Measurements from ENCODE around the gene SLC16A10. TPM values are rescaled to one million over a fixed set of nuclear protein-coding genes. Genes with fewer than 3 reads are reported as not detected.

The SLC16A10 gene
- total and polyA plus RNA-seq, 2 of the 8 experiments (the other 6 are each of a cell fraction or from before 2014, with no cell fraction given): 18.6 to 23.2 TPM

GRCh38 chr6:111192911-111193555 lies 105.7 kb downstream of the SLC16A10 start:
- Histone ChIP-seq H3K56ac (replicated peaks; ENCODE audit: insufficient read length, low read depth, low read length) (no peak overlapping the region), H3K79me2 (ENCODE audit: control insufficient read depth in 1 of 2, insufficient read depth in 2 of 2, low read length in 2 of 2) (no peaks in the 10 kb centered on the region), H3K27me3 (replicated peaks in 1 of 4; ENCODE audit: control insufficient read depth in 3 of 4, extremely low read depth in 1 of 4, insufficient read depth in 3 of 4, low read length in 3 of 4) (no peaks in the 10 kb centered on the region), H4K91ac (replicated peaks; ENCODE audit: insufficient read length, low read length) (no peak overlapping the region), H2BK15ac (ENCODE audit: low read length) (no peak overlapping the region), H3K23me2 (ENCODE audit: low read depth, low read length) (no peaks in the 10 kb centered on the region), H3K4me1 (replicated peaks in 1 of 4; ENCODE audit: control insufficient read depth in 3 of 4, insufficient read depth in 4 of 4, low read length in 3 of 4) (no peaks in the 10 kb centered on the region), H2BK12ac (ENCODE audit: low read depth, low read length) (no peak overlapping the region), H3K9me3 (ENCODE audit: insufficient read depth in 2 of 2, low read depth in 1 of 2, low read length in 1 of 2) (peaks cover 3 to 8% of the 10 kb centered on the region in 2 experiments; a peak in 3 of 4 replicates), H3K18ac (ENCODE audit: extremely low read depth, low read length) (no peak overlapping the region), H2BK120ac (replicated peaks; ENCODE audit: low read depth, low read length) (no peak overlapping the region), H3K14ac (ENCODE audit: insufficient read length) (no peak overlapping the region), H2BK20ac (ENCODE audit: low read length) (no peak overlapping the region), H3K9ac (replicated peaks in 1 of 4; ENCODE audit: extremely low read depth in 1 of 4, low read depth in 3 of 4, low read length in 3 of 4) (no peak overlapping the region), H3K27ac (ENCODE audit: low read depth, low read length) (no peak overlapping the region), H3K4ac (replicated peaks; ENCODE audit: insufficient read length, low read depth, low read length) (no peak overlapping the region), H2AFZ (ENCODE audit: low read length) (no peak overlapping the region), H3K4me3 (ENCODE audit: extremely low read depth in 1 of 4, insufficient read depth in 2 of 4, low read depth in 3 of 4, low read length in 4 of 4) (no peak overlapping the region), H3K4me2 (ENCODE audit: insufficient read depth in 1 of 2, low read depth in 2 of 2, low read length in 2 of 2) (no peak overlapping the region), H4K5ac (ENCODE audit: insufficient read length, low read depth, low read length) (no peak overlapping the region), H4K20me1 (replicated peaks in 1 of 2; ENCODE audit: control insufficient read depth in 1 of 2, insufficient read depth in 2 of 2, low read length in 2 of 2) (no peaks in the 10 kb centered on the region), H4K8ac (ENCODE audit: extremely low read depth, insufficient read depth, low read length) (no peak overlapping the region), H3K36me3 (ENCODE audit: control insufficient read depth in 2 of 4, insufficient read depth in 4 of 4, low read length in 3 of 4) (no peaks in the 10 kb centered on the region), H2BK5ac (ENCODE audit: low read depth, low read length) (no peak overlapping the region), H3K23ac (ENCODE audit: insufficient read length) (no peak overlapping the region), H2AK5ac (ENCODE audit: low read depth, low read length) (no peak overlapping the region), H3K79me1 (ENCODE audit: low read depth, low read length) (no peaks in the 10 kb centered on the region)
- no peak for FAIRE-seq
- ChIA-PET POLR2A (ENCODE audit: partially characterized antibody) (interaction anchor here (1.0 kb wide), 1 partner anchor 8 kb away, joined by 3 read pairs; no protein-coding TSS in a partner anchor), CTCF (ENCODE audit: partially characterized antibody) (interaction anchor here (1.0 kb wide), 1 partner anchor 16 kb away, joined by 3 read pairs; no protein-coding TSS in a partner anchor)
- no peak for DNase-seq (ENCODE audit: low read depth in 1 of 2, low spot score in 2 of 2)
- no peak for TF ChIP-seq TAF1 (IDR thresholded peaks at IDR 0.05; ENCODE audit: low read depth, low read length)
- no peak for TF ChIP-seq SIN3A (conservative IDR thresholded peaks at IDR 0.05 in 1 of 2, IDR thresholded peaks at IDR 0.05 in 1 of 2; ENCODE audit: low read depth in 1 of 2, low read length in 2 of 2)
